Spleen (tissue), 7 donors: ENCODE measurements around the gene SYNPR.

Experiments
- POLR2A ChIP-seq, 3 donors: fragments of 450-650 bp; IDR thresholded peaks; one replicate each; pipeline ENCODE4 v1.5.1; 2017; ENCODE audit warnings: antibody characterized with exemption in 3 of 3, mild to moderate bottlenecking in 1 of 3
- POLR2AphosphoS5 ChIP-seq, 3 donors: sonication (generic); formaldehyde crosslinking; IDR thresholded peaks; one replicate each; pipeline ENCODE4 v1.5.1; 2017; ENCODE audit warnings: antibody characterized with exemption in 3 of 3
- TF ChIP-seq, protein P1 (sequence below), 11 experiments: fragments of 200-600 bp in 7 of 11; fragments of 450-650 bp in 4 of 11; sonication (generic) in 4 of 11; IDR thresholded peaks in 8 of 11; conservative IDR thresholded peaks in 3 of 11; 1 replicate in 7 of 11; 2 replicates in 4 of 11; pipeline versions ENCODE4 v1.4.0 to v1.8.0; 2016 to 2021; ENCODE audit warnings: antibody characterized with exemption in 11 of 11, inconsistent platforms in 4 of 11, mild to moderate bottlenecking in 1 of 11
- donor health status: DM: no; HTN: no; CAD: no; lungs with moderate emphysema.
- donor health status: DM: no; HTN: no; CAD: no.
- donor health status: DM: no; HTN: no; CAD: no.

DNA sequence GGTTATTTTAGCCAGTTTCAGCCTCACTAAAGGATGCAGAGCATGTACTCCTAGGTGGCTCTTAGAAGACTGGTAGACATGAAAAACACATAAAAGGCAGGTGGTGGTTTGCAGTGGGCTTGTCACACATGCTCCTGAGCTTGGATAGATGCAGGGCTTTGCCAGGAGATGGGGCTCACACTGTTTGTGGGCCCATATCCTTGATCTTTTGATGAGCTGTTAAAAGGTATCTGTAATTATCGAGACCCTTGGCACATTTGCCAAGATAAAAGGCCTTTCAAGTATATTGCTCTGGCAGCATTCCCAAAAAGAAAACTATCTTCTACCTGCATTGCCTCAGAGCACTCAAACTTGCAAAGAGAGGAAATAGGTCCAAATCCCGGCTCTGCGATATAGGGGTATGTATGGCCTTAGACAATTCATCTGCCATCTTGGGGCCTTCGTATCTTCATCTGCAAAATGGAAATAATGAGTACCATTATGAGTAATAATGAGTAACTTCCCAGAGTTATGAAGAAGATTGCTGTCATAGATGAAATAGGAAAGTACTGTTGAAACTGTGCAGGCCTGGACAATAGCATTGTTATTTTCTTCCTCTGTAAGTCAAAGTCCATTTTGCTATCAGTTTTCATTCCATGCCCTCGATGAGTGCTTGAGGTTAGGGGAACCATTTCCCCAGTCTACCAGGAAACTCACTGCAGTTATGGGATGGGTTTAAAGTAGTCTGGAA lies 172.7 kb downstream of the SYNPR start:
- TF ChIP-seq, protein P1, sequence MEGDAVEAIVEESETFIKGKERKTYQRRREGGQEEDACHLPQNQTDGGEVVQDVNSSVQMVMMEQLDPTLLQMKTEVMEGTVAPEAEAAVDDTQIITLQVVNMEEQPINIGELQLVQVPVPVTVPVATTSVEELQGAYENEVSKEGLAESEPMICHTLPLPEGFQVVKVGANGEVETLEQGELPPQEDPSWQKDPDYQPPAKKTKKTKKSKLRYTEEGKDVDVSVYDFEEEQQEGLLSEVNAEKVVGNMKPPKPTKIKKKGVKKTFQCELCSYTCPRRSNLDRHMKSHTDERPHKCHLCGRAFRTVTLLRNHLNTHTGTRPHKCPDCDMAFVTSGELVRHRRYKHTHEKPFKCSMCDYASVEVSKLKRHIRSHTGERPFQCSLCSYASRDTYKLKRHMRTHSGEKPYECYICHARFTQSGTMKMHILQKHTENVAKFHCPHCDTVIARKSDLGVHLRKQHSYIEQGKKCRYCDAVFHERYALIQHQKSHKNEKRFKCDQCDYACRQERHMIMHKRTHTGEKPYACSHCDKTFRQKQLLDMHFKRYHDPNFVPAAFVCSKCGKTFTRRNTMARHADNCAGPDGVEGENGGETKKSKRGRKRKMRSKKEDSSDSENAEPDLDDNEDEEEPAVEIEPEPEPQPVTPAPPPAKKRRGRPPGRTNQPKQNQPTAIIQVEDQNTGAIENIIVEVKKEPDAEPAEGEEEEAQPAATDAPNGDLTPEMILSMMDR (IDR thresholded peaks at IDR 0.05 in 8 of 11, conservative IDR thresholded peaks at IDR 0.05 in 3 of 11), result no peak
- no peak for TF ChIP-seq POLR2A (IDR thresholded peaks at IDR 0.05)
- no peak for TF ChIP-seq POLR2AphosphoS5 (IDR thresholded peaks at IDR 0.05)
